ENCODE data around the gene FAM13A.

Gene FAM13A

DNA sequence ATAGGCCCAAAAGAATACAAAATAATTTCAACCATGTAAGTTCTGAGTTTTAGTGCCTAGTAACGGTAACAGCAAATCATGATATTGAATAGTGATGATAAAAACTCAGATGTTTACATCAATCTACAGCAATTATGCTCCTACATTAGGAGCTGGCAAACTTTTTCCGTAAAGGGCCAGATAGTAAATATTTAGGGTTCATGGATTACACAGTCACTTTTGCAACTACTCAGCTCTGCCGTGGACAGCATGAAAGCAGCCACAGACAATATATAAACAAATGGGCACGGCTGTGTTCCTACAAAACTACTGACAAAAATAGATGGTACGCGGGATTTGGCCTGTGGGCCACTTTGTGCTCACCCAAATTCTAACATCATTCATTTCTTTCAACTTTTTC lies 191.5 kb downstream of the FAM13A start:
- H3K4me3 ChIP-seq (ENCODE audit: low read length), result no peak overlapping the region
- no peaks in the 10 kb centered on the region for H3K9me2 ChIP-seq (replicated peaks; ENCODE audit: control insufficient read depth, low read length)
- H3K36me3 ChIP-seq (ENCODE audit: control insufficient read depth, low read length), result no peaks in the 10 kb centered on the region
- no peaks in the 10 kb centered on the region for H3F3A ChIP-seq (ENCODE audit: control insufficient read depth, insufficient read depth)
- no peaks in the 10 kb centered on the region for H3K4me1 ChIP-seq (ENCODE audit: control insufficient read depth, low read length)
- H3K4me2 ChIP-seq (ENCODE audit: low read length), result no peak overlapping the region
- H3K27ac ChIP-seq (ENCODE audit: low read depth, low read length), result no peak overlapping the region
- no peaks in the 10 kb centered on the region for H4K20me1 ChIP-seq (ENCODE audit: control insufficient read depth, insufficient read depth, low read depth, low read length)
- H3K27me3 ChIP-seq (ENCODE audit: control insufficient read depth, low read length), result no peaks in the 10 kb centered on the region
- no peaks in the 10 kb centered on the region for H3K9me3 ChIP-seq (ENCODE audit: control insufficient read depth, insufficient read depth, low read length)
- TF ChIP-seq, protein P1, sequence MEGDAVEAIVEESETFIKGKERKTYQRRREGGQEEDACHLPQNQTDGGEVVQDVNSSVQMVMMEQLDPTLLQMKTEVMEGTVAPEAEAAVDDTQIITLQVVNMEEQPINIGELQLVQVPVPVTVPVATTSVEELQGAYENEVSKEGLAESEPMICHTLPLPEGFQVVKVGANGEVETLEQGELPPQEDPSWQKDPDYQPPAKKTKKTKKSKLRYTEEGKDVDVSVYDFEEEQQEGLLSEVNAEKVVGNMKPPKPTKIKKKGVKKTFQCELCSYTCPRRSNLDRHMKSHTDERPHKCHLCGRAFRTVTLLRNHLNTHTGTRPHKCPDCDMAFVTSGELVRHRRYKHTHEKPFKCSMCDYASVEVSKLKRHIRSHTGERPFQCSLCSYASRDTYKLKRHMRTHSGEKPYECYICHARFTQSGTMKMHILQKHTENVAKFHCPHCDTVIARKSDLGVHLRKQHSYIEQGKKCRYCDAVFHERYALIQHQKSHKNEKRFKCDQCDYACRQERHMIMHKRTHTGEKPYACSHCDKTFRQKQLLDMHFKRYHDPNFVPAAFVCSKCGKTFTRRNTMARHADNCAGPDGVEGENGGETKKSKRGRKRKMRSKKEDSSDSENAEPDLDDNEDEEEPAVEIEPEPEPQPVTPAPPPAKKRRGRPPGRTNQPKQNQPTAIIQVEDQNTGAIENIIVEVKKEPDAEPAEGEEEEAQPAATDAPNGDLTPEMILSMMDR (IDR thresholded peaks at IDR 0.05; ENCODE audit: low read depth, low read length, poor library complexity, severe bottlenecking), result no peak
- TF ChIP-seq EZH2phosphoT487 (IDR thresholded peaks at IDR 0.05; ENCODE audit: borderline replicate concordance, low read length), result no peak
- no peaks in the 10 kb centered on the region for H3K79me2 ChIP-seq (ENCODE audit: control insufficient read depth, low read length)

DNA sequence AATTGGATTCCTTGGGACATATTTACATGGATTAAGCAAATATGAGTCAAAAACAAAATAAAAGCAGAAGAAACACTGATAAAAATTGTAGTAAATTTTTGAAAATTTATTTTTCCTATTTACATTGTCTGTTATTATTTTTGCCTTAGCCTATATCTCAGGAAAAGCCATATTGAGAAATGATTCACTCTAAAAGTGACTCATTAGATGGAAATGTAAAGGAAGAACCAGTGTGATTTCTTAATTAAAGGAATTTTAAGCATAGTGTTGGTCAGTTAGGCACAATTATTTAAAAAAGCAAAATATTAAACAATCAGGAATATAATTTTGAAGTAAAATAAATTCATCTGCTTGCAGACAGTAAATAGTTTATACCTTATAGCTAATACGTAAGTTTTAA lies 191.9 kb downstream of the FAM13A start:
- TF ChIP-seq EZH2phosphoT487 (IDR thresholded peaks at IDR 0.05; ENCODE audit: borderline replicate concordance, low read length), result no peak
- TF ChIP-seq, protein P1 (IDR thresholded peaks at IDR 0.05; ENCODE audit: low read depth, low read length, poor library complexity, severe bottlenecking), result no peak
- H3K4me2 ChIP-seq (ENCODE audit: low read length), result no peak overlapping the region

DNA sequence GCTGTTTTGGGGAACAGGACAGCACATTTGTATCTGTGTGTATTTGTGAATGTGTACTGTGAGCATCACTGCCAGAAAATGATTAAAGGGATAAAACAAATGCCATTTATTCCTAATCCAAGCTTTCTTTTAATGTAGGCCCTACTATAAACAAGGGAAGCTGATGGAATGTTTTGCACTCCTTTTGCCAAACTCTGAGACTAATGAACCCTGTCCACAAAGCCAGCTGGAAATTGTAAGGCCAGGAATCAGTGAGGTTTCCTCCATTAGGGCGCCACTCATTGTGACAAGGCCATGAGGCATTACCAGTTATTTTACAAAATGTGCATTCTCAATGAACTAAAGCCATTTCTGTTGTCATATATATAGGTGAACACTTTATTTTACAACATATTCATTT lies 196.4 kb downstream of the FAM13A start:
- H3K4me2 ChIP-seq (ENCODE audit: low read length), result no peak overlapping the region
- no peak overlapping the region for H3K4me3 ChIP-seq (ENCODE audit: low read length)
- no peaks in the 10 kb centered on the region for H3K9me2 ChIP-seq (replicated peaks; ENCODE audit: control insufficient read depth, low read length)
- no peaks in the 10 kb centered on the region for H3K9me3 ChIP-seq (ENCODE audit: control insufficient read depth, insufficient read depth, low read length)
- H3K27me3 ChIP-seq (ENCODE audit: control insufficient read depth, low read length), result no peaks in the 10 kb centered on the region
- no peaks in the 10 kb centered on the region for H3K79me2 ChIP-seq (ENCODE audit: control insufficient read depth, low read length)
- no peaks in the 10 kb centered on the region for H3K36me3 ChIP-seq (ENCODE audit: control insufficient read depth, low read length)
- H3K4me1 ChIP-seq (ENCODE audit: control insufficient read depth, low read length), result peaks cover 8% of the 10 kb centered on the region; the same call in 1 of the 2 replicates
- TF ChIP-seq, protein P1 (IDR thresholded peaks at IDR 0.05; ENCODE audit: low read depth, low read length, poor library complexity, severe bottlenecking), result no peak
- TF ChIP-seq EZH2phosphoT487 (IDR thresholded peaks at IDR 0.05; ENCODE audit: borderline replicate concordance, low read length), result no peak
- no peaks in the 10 kb centered on the region for H4K20me1 ChIP-seq (ENCODE audit: control insufficient read depth, insufficient read depth, low read depth, low read length)
- H3F3A ChIP-seq (ENCODE audit: control insufficient read depth, insufficient read depth), result no peaks in the 10 kb centered on the region
- H3K27ac ChIP-seq (ENCODE audit: low read depth, low read length), result no peak overlapping the region

More for the DNA sequence above, 191.9 kb downstream of the FAM13A start:
- no peaks in the 10 kb centered on the region for H3K4me1 ChIP-seq (ENCODE audit: control insufficient read depth, low read length)
- no peaks in the 10 kb centered on the region for H3K9me2 ChIP-seq (replicated peaks; ENCODE audit: control insufficient read depth, low read length)
- H3F3A ChIP-seq (ENCODE audit: control insufficient read depth, insufficient read depth), result no peaks in the 10 kb centered on the region
- no peaks in the 10 kb centered on the region for H3K79me2 ChIP-seq (ENCODE audit: control insufficient read depth, low read length)
- no peaks in the 10 kb centered on the region for H4K20me1 ChIP-seq (ENCODE audit: control insufficient read depth, insufficient read depth, low read depth, low read length)
- no peaks in the 10 kb centered on the region for H3K27me3 ChIP-seq (ENCODE audit: control insufficient read depth, low read length)
- no peak overlapping the region for H3K27ac ChIP-seq (ENCODE audit: low read depth, low read length)
- H3K9me3 ChIP-seq (ENCODE audit: control insufficient read depth, insufficient read depth, low read length), result no peaks in the 10 kb centered on the region
- H3K4me3 ChIP-seq (ENCODE audit: low read length), result no peak overlapping the region
- no peaks in the 10 kb centered on the region for H3K36me3 ChIP-seq (ENCODE audit: control insufficient read depth, low read length)

Data from DOHH2 (cell line).